ENCODE measurements around the gene PTPRD.

PTPRD gene

DNA sequence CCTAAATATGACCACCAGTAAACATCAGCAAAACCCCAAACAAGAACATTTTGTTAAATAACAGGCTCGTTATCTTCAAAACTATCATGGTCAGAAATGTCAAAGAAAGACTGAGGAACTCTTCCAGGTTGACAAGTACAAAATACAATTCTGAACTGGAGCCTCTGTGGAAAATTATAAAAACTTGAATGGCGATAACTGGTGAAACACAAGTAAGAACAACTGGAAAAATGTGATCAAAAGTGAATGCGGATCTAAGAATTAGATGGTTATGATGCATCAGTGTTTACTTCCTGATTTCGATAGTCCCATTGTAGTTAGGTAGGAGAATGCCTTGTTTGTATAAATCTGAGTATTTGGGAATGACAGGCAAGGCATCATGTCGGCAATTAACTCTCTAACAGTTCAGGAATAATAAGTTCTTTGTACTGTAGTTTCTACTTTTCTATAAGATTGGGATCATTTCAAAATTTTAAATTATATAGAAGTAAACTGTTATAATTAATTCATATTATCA lies 2073.1 kb downstream of the PTPRD start:
- H3K4me3 ChIP-seq (replicated peaks; ENCODE audit: low read depth, low read length) = no peak overlapping the region
- TF ChIP-seq, protein P1, sequence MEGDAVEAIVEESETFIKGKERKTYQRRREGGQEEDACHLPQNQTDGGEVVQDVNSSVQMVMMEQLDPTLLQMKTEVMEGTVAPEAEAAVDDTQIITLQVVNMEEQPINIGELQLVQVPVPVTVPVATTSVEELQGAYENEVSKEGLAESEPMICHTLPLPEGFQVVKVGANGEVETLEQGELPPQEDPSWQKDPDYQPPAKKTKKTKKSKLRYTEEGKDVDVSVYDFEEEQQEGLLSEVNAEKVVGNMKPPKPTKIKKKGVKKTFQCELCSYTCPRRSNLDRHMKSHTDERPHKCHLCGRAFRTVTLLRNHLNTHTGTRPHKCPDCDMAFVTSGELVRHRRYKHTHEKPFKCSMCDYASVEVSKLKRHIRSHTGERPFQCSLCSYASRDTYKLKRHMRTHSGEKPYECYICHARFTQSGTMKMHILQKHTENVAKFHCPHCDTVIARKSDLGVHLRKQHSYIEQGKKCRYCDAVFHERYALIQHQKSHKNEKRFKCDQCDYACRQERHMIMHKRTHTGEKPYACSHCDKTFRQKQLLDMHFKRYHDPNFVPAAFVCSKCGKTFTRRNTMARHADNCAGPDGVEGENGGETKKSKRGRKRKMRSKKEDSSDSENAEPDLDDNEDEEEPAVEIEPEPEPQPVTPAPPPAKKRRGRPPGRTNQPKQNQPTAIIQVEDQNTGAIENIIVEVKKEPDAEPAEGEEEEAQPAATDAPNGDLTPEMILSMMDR (IDR thresholded peaks at IDR 0.05; ENCODE audit: low read depth, low read length, missing control alignments) = no peak
- no peak for DNase-seq (ENCODE audit: extremely low read depth, low read depth)

DNA sequence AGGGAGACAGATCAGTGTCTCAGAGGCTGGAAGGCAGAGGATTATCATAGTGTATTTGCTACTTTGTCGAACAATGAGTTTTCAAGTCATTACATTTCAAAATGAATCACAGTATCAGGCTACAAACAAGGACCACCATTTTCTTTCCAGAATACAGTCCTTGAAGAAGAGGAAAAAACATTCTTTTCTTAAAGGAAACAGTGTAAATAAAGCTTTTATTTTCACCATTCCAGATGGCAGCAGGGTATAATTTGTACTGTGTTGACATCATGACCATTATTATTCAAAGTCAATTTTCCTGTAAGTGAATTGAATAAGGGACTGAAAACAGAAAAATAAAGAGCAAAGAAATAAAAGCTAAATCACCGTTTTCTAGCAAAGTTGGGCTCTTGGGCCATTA lies 2076.0 kb downstream of the PTPRD start:
- no peak overlapping the region for H3K4me3 ChIP-seq (replicated peaks; ENCODE audit: low read depth, low read length)
- TF ChIP-seq, protein P1 (IDR thresholded peaks at IDR 0.05; ENCODE audit: low read depth, low read length, missing control alignments) = no peak
- DNase-seq (ENCODE audit: extremely low read depth, low read depth) = no peak

DNA sequence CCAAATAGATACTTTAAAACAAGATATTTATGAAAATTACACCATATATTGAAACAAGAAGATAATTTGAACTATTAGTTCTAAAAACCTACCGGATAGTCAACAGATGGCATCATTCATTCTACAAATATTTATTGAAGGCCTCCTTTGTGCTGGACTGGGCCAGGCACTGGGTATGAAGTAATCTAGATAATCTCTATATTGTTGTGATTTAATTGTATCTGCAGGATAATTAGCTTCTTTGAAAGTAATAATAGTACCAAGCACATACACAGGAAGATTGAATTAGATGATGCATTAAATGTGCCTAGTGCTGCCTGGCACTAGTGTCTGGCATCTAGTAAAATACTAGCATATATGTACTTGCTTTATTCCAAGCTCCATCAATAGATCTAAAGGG lies 2078.0 kb downstream of the PTPRD start:
- no peak overlapping the region for H3K4me3 ChIP-seq (replicated peaks; ENCODE audit: low read depth, low read length)
- no peak for DNase-seq (ENCODE audit: extremely low read depth, low read depth)
- TF ChIP-seq, protein P1 (IDR thresholded peaks at IDR 0.05; ENCODE audit: low read depth, low read length, missing control alignments) = no peak

DNA sequence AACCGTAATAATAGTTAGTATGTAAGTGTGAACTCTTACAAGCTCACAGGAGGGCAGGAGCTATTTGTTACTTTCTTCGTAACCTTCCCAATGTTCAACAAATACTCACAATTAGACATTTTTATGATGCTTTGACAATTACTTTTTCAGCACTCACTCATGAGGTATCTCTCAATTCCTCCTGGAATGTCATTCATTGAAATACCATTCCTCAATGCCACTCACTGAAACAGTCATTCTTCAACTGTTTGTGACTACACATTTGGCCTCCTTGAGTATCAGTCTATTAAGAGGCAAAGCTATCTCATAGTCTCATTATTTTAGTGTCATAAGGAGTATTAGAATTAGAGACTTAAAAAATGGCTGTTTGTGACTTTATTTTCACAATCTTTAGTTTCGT lies 2079.1 kb downstream of the PTPRD start:
- no peak for DNase-seq (ENCODE audit: extremely low read depth, low read depth)
- H3K4me3 ChIP-seq (replicated peaks; ENCODE audit: low read depth, low read length) = no peak overlapping the region
- TF ChIP-seq, protein P1 (IDR thresholded peaks at IDR 0.05; ENCODE audit: low read depth, low read length, missing control alignments) = no peak

DNA sequence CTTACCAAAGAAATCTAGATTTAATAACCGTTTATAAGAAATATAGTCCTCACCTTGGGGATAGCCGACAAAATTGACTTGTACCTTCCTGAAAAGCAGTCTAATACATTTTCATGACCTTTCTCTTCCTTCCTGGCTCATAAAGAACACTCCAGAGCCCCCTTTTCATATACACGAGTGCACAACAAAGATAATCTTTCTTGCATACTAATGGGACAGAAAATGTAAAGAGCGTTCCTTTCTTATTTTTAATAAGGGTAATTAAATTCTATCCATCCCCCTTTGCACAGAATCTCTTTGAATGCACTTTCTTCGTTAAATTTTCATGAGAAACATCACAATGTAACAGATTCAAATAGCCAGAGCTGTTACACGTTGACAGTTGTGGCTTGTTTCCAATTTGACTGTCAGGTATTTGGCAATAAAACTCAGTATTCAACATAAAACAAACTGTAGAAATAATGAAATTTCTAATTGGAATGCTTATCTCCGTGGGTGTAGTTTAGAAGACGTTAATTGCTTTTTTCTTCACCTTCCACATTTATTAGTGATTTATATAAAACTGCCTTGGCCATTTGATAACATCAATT lies 2080.9 kb downstream of the PTPRD start:
- TF ChIP-seq, protein P1 (IDR thresholded peaks at IDR 0.05; ENCODE audit: low read depth, low read length, missing control alignments) = no peak
- H3K4me3 ChIP-seq (replicated peaks; ENCODE audit: low read depth, low read length) = no peak overlapping the region
- DNase-seq (ENCODE audit: extremely low read depth, low read depth) = no peak

DNA sequence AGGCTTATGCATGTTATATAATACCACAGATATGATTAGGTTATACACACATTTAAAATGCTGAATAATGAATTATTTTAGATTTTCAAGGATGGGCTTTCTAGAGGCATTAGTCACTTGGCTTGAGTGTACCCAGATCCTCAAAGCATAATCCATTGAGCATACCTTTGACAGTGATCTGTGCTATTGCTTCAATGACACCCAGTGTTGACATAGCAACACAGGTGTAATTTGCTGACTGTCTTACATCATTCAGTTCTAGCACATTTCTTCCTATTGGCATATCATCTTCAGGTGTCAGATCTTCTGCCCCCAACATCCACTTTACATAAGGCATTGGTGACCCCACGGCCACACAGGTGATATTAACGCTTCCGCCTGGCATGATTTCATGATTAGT lies 2091.7 kb downstream of the PTPRD start:
- DNase-seq (ENCODE audit: extremely low read depth, low read depth) = no peak
- TF ChIP-seq, protein P1 (IDR thresholded peaks at IDR 0.05; ENCODE audit: low read depth, low read length, missing control alignments) = no peak
- no peak overlapping the region for H3K4me3 ChIP-seq (replicated peaks; ENCODE audit: low read depth, low read length)

DNA sequence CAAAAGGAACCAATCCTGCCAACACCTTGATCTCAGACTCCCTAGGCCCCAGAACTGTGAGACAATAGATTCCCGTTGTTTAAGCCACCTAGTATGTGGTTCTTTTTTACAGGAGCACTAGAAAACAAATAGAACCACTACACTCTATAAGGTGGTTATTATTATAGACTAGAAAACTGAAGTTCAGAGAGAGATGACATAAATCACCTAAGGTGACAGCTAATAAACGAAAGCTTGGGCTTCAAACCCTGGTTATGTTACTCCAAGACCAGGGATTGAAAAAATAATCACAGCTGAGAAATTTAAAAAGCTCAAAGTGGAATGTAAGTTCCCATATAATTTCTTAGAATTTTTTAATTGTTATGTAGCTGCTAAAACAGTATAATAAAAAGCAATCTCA lies 2097.1 kb downstream of the PTPRD start:
- no peak overlapping the region for H3K4me3 ChIP-seq (replicated peaks; ENCODE audit: low read depth, low read length)
- TF ChIP-seq, protein P1 (IDR thresholded peaks at IDR 0.05; ENCODE audit: low read depth, low read length, missing control alignments) = no peak
- DNase-seq (ENCODE audit: extremely low read depth, low read depth) = no peak
